ENCODE data around the gene PLEKHG2.
"Not testable (repeated sequence)": the region's sequence is repeated elsewhere in the genome, so short reads cannot be mapped to it uniquely, and the experiment has no call there.

PLEKHG2 gene

GRCh38 chr19:39448271-39448670 is 35.8 kb downstream of the PLEKHG2 start:
- DNase-seq (ENCODE audit: low read depth), result peak; percentile 52

GRCh38 chr19:39449116-39449797 is 36.8 kb downstream of the PLEKHG2 start:
- DNase-seq (ENCODE audit: low read depth), result no peak

- not testable (repeated sequence) for DNase-seq (ENCODE audit: low read depth)
These were observed 38.8 kb downstream of the PLEKHG2 start for GRCh38 chr19:39451257-39451656.

GRCh38 chr19:39463403-39463802 is 50.9 kb downstream of the PLEKHG2 start:
- peak; percentile 13 for DNase-seq (ENCODE audit: low read depth)

DNA sequence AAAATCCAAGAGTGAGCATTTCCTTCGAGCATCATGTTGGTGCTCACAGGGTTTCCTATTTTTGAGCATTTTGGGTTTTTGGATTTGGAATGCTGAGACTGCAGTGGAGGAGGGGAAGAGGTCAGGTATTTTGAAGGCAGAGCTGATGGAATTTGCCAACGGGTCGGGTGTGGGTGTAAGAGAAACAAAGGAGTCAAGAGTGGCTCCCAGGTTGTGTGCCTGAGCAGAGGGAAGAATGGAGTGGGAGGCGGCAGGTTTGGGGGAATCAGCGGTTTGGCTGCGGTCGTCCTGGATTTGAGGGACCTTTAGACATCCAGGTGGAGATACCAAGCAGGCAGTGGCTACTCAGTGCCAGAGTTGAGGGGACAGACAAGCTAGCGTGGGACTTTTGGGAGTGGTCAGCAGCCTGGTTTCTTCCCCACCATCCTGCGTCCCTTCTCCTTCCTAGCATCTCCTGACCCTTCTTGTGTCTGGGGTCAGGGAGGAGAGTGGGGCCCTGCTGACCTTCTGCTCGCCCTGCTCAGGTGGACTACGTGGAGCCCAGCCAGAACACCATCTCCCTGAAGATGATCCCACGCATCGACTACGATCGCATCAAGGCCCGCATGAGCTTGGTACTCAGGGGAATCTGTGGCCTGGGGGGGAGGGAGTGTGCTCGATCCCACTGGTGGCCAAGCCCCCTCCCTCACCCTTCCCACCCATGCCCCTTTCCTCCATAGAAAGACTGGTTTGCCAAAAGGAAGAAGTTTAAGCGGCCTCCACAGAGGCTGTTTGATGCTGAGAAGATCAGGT is 53.7 kb downstream of the PLEKHG2 start:
- no peak for DNase-seq (ENCODE audit: low read depth)

DNA sequence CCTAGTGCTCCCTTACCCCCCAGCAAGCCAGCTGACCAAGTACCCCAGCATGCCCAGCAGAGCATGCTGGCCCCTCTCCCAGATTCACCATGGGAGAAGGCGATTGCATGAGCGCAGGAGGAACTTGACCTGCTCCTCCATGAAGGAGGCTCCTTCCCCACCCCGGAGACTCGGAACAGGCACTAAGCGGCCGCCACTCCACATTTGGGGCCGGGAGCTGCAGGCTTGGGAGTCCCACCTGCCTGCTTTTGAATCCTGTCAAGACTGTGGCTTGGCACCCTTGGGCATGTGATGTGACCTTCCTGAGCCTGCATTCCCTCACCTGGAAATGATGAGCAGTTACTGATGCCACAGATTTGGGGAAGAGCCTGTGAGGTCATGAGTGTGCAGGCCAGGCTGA is 55.5 kb downstream of the PLEKHG2 start:
- no peak for DNase-seq (ENCODE audit: low read depth)

DNA sequence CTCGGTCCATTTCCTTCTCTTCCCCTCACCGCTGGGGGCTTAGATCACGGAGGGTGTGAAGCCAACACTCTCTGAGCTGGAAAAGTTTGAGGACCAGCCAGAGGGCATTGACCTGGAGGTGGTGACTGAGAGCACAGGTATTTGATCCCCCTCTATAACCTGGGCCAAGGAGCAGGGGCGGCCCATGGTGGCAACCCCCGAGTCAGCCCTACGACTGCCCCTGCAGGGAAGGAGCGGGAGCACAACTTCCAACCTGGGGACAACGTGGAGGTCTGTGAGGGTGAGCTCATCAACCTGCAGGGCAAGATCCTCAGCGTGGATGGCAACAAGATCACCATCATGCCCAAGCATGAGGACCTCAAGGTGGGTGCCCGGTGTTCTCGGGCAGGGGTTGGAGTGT is 56.6 kb downstream of the PLEKHG2 start:
- no peak for DNase-seq (ENCODE audit: low read depth)

DNA sequence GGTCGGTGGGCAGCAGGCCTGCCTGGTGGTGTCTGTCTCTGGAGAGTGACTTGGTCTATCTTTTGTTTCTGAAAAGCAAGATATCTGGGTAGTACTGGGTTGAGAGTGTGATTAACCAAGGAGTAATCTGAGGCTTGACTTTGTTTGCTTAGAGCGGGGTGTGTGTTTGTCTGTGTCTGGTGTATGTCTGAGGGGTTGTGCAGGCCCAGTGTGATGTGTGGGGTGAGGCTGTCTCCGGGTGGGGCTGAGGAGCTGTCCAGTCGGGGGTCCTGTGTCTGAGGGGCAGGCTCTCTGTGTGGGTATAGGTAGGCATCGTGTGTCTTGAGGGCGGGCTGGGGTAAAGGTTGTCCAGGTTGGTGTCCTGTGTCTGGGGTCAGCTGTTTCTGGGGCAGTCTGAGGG is 57.1 kb downstream of the PLEKHG2 start:
- no peak for DNase-seq (ENCODE audit: low read depth)

- peak; percentile 51 for DNase-seq (ENCODE audit: low read depth)
These were observed 58.4 kb downstream of the PLEKHG2 start for GRCh38 chr19:39470724-39471339.

DNA sequence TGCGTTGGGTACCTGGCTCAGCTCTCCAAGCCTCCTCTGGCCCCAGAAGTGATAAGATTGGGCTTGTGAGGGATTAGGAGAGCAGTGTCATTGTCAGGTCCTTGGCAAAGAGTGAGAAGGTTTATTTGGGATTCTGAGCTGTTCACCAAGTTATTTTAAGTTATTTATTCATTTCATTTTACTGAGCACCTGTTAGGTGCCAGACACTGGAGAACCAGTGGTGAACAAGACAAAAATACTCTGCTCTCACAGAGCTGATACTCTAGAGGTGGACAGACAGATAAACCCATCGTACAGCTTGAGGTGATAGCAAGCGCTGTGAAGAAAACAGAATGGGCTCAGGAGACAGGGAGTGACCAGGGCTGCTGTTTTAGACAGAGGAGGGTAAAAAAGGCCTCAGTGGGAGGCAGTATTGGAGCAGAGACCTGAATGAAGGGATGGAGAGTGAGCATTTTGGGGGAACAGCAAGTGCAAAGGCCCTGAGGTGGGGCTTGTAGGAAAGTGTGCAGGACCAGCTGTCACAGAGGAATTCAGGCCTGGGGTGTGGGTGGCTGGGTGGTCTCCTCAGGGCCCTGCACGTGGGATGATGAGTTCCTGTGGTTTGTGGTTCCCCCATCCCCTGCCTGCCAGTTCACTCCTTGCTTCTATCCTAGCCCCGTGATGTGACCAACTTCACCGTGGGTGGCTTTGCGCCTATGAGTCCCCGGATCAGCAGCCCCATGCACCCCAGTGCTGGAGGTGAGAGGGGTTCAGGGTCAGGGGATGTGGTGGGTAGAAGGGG is 59.5 kb downstream of the PLEKHG2 start:
- no peak for DNase-seq (ENCODE audit: low read depth)

- no peak for DNase-seq (ENCODE audit: low read depth)
These were observed 60.4 kb downstream of the PLEKHG2 start for GRCh38 chr19:39472746-39473442.

- no peak for DNase-seq (ENCODE audit: low read depth)
These were observed 61.0 kb downstream of the PLEKHG2 start for GRCh38 chr19:39473443-39473960.

DNA sequence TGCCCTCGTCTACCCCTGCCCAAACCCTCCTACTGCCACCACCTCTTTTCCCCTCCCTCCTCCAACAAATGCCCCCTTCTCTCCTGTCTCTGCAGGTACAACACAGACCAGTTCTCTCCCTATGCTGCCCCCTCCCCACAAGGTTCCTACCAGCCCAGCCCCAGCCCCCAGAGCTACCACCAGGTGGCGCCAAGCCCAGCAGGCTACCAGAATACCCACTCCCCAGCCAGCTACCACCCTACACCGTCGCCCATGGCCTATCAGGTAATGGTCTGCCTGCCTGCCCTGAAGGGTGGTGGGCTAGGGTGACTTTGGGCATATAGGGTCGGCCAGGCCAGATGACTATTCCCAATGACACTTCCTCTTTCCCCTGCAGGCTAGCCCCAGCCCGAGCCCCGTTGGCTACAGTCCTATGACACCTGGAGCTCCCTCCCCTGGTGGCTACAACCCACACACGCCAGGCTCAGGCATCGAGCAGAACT is 61.7 kb downstream of the PLEKHG2 start:
- DNase-seq (ENCODE audit: low read depth), result peak; percentile 17

DNA sequence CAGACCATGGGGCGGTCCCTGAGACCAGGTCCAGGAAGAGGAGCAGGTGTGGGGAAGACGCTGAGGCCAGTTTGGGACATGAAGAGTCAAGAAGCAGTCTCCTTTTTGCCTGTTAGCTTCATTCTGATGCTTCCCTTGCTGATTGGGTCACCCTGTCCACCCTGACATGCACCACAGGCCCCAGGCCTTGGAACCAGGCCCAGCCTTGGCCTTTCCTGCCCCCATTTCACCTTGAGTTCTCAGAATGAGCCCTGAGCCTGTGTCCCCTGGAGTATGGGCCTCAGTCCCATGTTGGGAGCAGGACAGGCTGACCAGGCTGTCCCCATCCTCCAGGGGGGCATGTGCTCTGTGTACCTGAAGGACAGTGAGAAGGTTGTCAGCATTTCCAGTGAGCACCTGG is 63.3 kb downstream of the PLEKHG2 start:
- no peak for DNase-seq (ENCODE audit: low read depth)

Measured in iris pigment epithelial cell (primary cell).